Ascending aorta (tissue), 2 donors: Measurements from ENCODE around the gene AP2A1. TPM values are rescaled to one million over a fixed set of nuclear protein-coding genes. Genes with fewer than 3 reads are reported as not detected.

ENCODE experiments used
- DNase-seq, 2 donors: peaks; one replicate each; pipeline ENCODE4 v3.0.0-alpha.2; 2019; ENCODE audit warnings: low spot score in 2 of 2
- H3K27ac ChIP-seq, 2 donors: fragments of 200-600 bp; sonication (generic); one replicate each; pipeline ENCODE4 v1.5.1; 2016 to 2017; ENCODE audit warnings: mild to moderate bottlenecking in 1 of 2
- H3K27me3 ChIP-seq: fragments of 200-600 bp; sonication (generic); one replicate; pipeline ENCODE4 v1.5.1; 2017
- H3K36me3 ChIP-seq, 2 donors: fragments of 200-600 bp; sonication (generic); one replicate each; pipeline ENCODE4 v1.5.1; 2016
- H3K4me1 ChIP-seq, 2 donors: fragments of 200-600 bp; sonication (generic); one replicate each; pipeline ENCODE4 v1.5.1; 2016 to 2017; ENCODE audit warnings: mild to moderate bottlenecking in 1 of 2
- H3K4me3 ChIP-seq, 2 donors: fragments of 200-600 bp; sonication (generic); one replicate each; pipeline ENCODE4 v1.5.1; 2016 to 2017; ENCODE audit warnings: mild to moderate bottlenecking in 1 of 2
- H3K9me3 ChIP-seq, 2 donors: fragments of 200-600 bp; sonication (generic); one replicate each; pipeline ENCODE4 v1.5.1; 2016
- intact Hi-C: fragments of 100-400 bp; cut with DNase I; formaldehyde crosslinking; loops from one replicate; pipeline ENCODE4 v1.15.1; 2023
- total RNA-seq: library from RNA; depleted of rRNA; stranded (reverse); fragments of >200 nt; gene quantifications from one replicate; pipeline ENCODE4 v1.1.0, GENCODE V29; 2016
- TF ChIP-seq, protein P1 (sequence below), 3 experiments: fragments of 200-600 bp in 2 of 3; fragments of 450-650 bp in 1 of 3; sonication (generic) in 2 of 3; IDR thresholded peaks; one replicate each; pipeline ENCODE4 v1.5.1; 2016 to 2019; ENCODE audit warnings: antibody characterized with exemption in 3 of 3, mild to moderate bottlenecking in 1 of 3, moderate library complexity in 1 of 3

AP2A1 gene
- total RNA-seq, 1 donor from 2014 or later: 249 TPM

DNA sequence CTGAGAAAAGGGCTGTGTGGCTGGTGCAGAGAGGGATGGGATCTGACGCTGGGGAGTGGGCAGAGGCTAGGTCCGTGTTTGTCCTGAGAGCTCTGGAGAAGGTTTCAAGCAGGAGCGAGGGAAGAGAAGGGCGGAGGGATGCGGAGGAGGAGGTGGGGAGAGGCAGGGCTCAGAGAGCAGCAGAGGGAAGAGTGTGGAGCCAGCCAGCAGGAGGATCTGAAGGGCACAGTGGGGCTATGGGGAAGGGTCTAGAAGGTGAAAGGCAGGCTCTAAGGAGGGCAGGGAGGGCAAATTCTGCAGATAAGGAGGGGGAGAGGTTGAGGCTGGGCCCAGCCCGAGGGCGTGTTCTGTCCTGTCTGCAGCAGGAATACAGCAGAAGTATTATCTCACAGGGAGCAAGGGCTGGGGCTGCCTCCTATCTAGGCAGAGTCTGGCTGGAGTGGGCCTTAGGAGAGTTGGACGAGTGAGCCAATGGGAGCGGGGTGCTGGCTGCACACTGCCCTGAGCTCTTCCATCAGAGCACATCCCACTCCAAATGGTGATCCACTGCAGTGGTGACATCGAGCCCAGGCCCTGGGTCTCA is 6.1 kb downstream of the AP2A1 start:
- TF ChIP-seq, protein P1, sequence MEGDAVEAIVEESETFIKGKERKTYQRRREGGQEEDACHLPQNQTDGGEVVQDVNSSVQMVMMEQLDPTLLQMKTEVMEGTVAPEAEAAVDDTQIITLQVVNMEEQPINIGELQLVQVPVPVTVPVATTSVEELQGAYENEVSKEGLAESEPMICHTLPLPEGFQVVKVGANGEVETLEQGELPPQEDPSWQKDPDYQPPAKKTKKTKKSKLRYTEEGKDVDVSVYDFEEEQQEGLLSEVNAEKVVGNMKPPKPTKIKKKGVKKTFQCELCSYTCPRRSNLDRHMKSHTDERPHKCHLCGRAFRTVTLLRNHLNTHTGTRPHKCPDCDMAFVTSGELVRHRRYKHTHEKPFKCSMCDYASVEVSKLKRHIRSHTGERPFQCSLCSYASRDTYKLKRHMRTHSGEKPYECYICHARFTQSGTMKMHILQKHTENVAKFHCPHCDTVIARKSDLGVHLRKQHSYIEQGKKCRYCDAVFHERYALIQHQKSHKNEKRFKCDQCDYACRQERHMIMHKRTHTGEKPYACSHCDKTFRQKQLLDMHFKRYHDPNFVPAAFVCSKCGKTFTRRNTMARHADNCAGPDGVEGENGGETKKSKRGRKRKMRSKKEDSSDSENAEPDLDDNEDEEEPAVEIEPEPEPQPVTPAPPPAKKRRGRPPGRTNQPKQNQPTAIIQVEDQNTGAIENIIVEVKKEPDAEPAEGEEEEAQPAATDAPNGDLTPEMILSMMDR (IDR thresholded peaks at IDR 0.05): no peak
- DNase-seq: no peak
- no peak overlapping the region for H3K27ac ChIP-seq
- intact Hi-C loops: no loop called here
- H3K9me3 ChIP-seq: no peaks in the 10 kb centered on the region
- H3K4me1 ChIP-seq: peaks cover 6 to 9% of the 10 kb centered on the region in 2 donors
- H3K27me3 ChIP-seq: no peaks in the 10 kb centered on the region
- H3K4me3 ChIP-seq: no peak overlapping the region
- H3K36me3 ChIP-seq: peaks cover 0 to 9% of the 10 kb centered on the region in 2 donors

GRCh38 chr19:49773663-49774350 is 7.0 kb downstream of the AP2A1 start:
- TF ChIP-seq, protein P1 (IDR thresholded peaks at IDR 0.05): no peak
- intact Hi-C loops: no loop called here
- peaks cover 0 to 9% of the 10 kb centered on the region in 2 donors for H3K36me3 ChIP-seq
- no peak for DNase-seq
- H3K9me3 ChIP-seq: no peaks in the 10 kb centered on the region
- no peak overlapping the region for H3K27ac ChIP-seq
- no peaks in the 10 kb centered on the region for H3K27me3 ChIP-seq
- no peak overlapping the region for H3K4me3 ChIP-seq
- H3K4me1 ChIP-seq: peaks cover 0 to under 1% of the 10 kb centered on the region in 2 donors

- intact Hi-C loops: no loop called here
- no peaks in the 10 kb centered on the region for H3K4me1 ChIP-seq
- TF ChIP-seq, protein P1 (IDR thresholded peaks at IDR 0.05): no peak
Observed at GRCh38 chr19:49774969-49775368, 8.2 kb downstream of the AP2A1 start.

GRCh38 chr19:49775742-49776370 is 9.1 kb downstream of the AP2A1 start:
- TF ChIP-seq, protein P1 (IDR thresholded peaks at IDR 0.05): no peak
- DNase-seq: no peak
- H3K9me3 ChIP-seq: no peaks in the 10 kb centered on the region
- H3K27ac ChIP-seq: no peak overlapping the region
- H3K4me3 ChIP-seq: no peak overlapping the region
- no peaks in the 10 kb centered on the region for H3K4me1 ChIP-seq
- intact Hi-C loops: no loop called here
- H3K27me3 ChIP-seq: no peaks in the 10 kb centered on the region
- peaks cover 0 to 15% of the 10 kb centered on the region in 2 donors for H3K36me3 ChIP-seq

More at GRCh38 chr19:49774969-49775368, 8.2 kb downstream of the AP2A1 start:
- Histone ChIP-seq H3K9me3 (no peaks in the 10 kb centered on the region), H3K27ac (no peak overlapping the region), H3K4me3 (no peak overlapping the region), H3K27me3 (no peaks in the 10 kb centered on the region), H3K36me3 (peaks cover 0 to 11% of the 10 kb centered on the region in 2 donors)
- DNase-seq: no peak

DNA sequence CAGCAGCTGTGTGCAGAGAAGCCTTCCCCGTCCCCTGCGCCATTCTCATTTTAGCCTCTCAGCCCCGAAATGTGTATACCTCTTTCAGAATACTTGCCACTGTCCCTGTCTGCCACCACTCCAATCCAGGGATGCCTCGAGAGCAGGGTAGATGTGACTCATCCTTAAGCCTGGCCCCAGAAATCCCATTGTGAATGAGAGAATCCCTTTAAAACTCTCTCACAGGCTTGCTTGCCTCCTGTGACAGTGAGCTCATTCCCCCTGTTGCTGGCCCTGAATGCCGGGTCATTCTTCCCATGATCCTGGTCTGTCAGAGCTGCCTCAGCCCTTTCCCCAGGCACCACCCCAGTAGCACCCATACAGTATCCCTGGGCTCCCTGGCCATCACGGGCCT is 9.6 kb downstream of the AP2A1 start:
- Histone ChIP-seq H3K36me3 (peaks cover 0 to 15% of the 10 kb centered on the region in 2 donors), H3K27me3 (no peaks in the 10 kb centered on the region), H3K4me3 (no peak overlapping the region), H3K9me3 (no peaks in the 10 kb centered on the region), H3K4me1 (no peaks in the 10 kb centered on the region), H3K27ac (no peak overlapping the region)
- TF ChIP-seq, protein P1 (IDR thresholded peaks at IDR 0.05): no peak
- intact Hi-C loops: no loop called here
- no peak for DNase-seq
